Measurements from ENCODE around the gene SLC1A7. TPM values are rescaled to one million over a fixed set of nuclear protein-coding genes. Genes with fewer than 3 reads are reported as not detected.

SLC1A7 gene
- total and polyA plus RNA-seq, 2 of the 13 experiments (the other 11 are each of a cell fraction or from before 2014, with no cell fraction given): 0.04 to 2.0 TPM

DNA sequence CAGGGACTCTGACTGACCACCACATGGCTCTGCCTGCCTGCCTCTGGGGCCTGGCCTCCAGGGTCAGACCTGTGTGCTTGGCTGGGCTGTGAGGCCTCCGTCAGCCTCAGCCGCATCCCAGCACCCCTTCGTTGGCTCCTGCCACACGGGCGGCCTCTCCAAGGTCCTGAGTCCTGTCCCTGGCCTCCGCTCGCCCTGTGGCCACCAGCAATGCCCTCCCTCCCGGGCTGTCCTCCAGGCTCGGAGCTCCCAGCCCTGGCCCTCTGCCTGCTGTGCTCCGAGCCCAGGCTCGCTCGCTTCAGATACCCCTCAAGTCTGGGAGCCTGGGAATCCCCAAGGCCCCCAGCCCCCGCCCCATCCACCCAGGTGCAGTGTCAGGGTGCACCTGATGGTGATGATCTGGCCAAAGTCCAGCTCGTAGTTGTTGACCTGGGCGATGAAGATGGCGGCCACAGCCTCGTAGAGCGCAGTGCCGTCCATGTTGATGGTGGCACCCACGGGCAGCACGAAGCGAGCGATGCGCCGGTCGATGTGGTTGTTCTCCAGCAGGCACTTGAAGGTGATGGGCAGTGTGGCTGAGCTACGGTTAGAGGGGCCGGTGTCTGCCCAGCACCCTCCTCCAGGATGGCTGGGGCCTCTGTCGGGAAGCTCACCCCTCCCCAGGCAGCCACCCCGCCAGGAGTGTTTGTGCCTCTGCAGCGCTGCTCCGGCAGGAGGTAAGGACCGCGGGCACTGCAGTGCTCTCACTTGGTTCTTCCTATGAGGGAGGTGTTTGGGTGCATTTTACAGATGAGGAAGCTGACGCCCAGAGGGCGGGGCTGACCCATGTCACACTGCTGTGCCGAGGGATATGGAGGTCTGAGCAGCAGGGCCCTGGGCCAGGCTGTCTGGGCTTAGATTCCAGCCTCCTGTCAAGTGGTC, 52.0 kb downstream of the SLC1A7 start (continued):
- TF ChIP-seq, protein P1, sequence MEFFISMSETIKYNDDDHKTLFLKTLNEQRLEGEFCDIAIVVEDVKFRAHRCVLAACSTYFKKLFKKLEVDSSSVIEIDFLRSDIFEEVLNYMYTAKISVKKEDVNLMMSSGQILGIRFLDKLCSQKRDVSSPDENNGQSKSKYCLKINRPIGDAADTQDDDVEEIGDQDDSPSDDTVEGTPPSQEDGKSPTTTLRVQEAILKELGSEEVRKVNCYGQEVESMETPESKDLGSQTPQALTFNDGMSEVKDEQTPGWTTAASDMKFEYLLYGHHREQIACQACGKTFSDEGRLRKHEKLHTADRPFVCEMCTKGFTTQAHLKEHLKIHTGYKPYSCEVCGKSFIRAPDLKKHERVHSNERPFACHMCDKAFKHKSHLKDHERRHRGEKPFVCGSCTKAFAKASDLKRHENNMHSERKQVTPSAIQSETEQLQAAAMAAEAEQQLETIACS (CRISPR knock-in tag; IDR thresholded peaks at IDR 0.05): no peak
- TF ChIP-seq PCBP2 (optimal IDR thresholded peaks at IDR 0.05; ENCODE audit: low read depth, low read length, poor library complexity, severe bottlenecking) (no peak), E2F2 (CRISPR knock-in tag; IDR thresholded peaks at IDR 0.05; ENCODE audit: borderline replicate concordance) (no peak), ZNF224 (CRISPR knock-in tag; IDR thresholded peaks at IDR 0.05) (no peak), ZNF709 (CRISPR knock-in tag; IDR thresholded peaks at IDR 0.05) (no peak), BORCS8-MEF2B (CRISPR knock-in tag; IDR thresholded peaks at IDR 0.05) (no peak), PRMT3 (CRISPR knock-in tag; IDR thresholded peaks at IDR 0.05; ENCODE audit: borderline replicate concordance, low read depth) (no peak), DNMT3B (CRISPR knock-in tag; conservative IDR thresholded peaks at IDR 0.05) (no peak), TCF12 (IDR thresholded peaks at IDR 0.05) (no peak), TCF12 (CRISPR knock-in tag; IDR thresholded peaks at IDR 0.05) (no peak), MAZ (IDR thresholded peaks at IDR 0.05; ENCODE audit: borderline replicate concordance, low read depth, low read length) (no peak), MAZ (CRISPR knock-in tag; IDR thresholded peaks at IDR 0.05; ENCODE audit: low read depth) (no peak), PHF21A (CRISPR knock-in tag; IDR thresholded peaks at IDR 0.05) (no peak), ZNF788 (CRISPR knock-in tag; IDR thresholded peaks at IDR 0.05; ENCODE audit: borderline replicate concordance) (no peak), RFX3 (CRISPR knock-in tag; IDR thresholded peaks at IDR 0.05) (no peak), MTF2 (CRISPR knock-in tag; IDR thresholded peaks at IDR 0.05; ENCODE audit: borderline replicate concordance) (no peak), HNRNPL (IDR thresholded peaks at IDR 0.05; ENCODE audit: low read depth, low read length) (peak; percentile 53; the same call in 1 of the 2 replicates), MAFK (conservative IDR thresholded peaks at IDR 0.05 in 1 of 2, IDR thresholded peaks at IDR 0.05 in 1 of 2; ENCODE audit: low read length in 2 of 2) (no peak), IKZF4 (CRISPR knock-in tag; IDR thresholded peaks at IDR 0.05; ENCODE audit: borderline replicate concordance, low read depth, not compliant biosample characterization) (no peak), SAFB2 (CRISPR knock-in tag; IDR thresholded peaks at IDR 0.05; ENCODE audit: borderline replicate concordance, low read depth) (no peak), KAT2B (IDR thresholded peaks at IDR 0.05; ENCODE audit: borderline replicate concordance, low read depth, low read length) (no peak), STAG1 (CRISPR knock-in tag; IDR thresholded peaks at IDR 0.05) (no peak), ZNF547 (CRISPR knock-in tag; IDR thresholded peaks at IDR 0.05) (peak; percentile 40; the same call in 1 of the 2 replicates), MBD4 (IDR thresholded peaks at IDR 0.05; ENCODE audit: borderline replicate concordance, low read length) (no peak), AGO1 (IDR thresholded peaks at IDR 0.05; ENCODE audit: low read depth, low read length, poor library complexity, severe bottlenecking) (no peak), SALL2 (CRISPR knock-in tag; IDR thresholded peaks at IDR 0.05) (no peak), WIZ (CRISPR knock-in tag; IDR thresholded peaks at IDR 0.05) (0 out of 2 replicates have a peak, but pooled peaks have one; percentile 51), FOXP1 (IDR thresholded peaks at IDR 0.05) (no peak), FOXP1 (CRISPR knock-in tag; IDR thresholded peaks at IDR 0.05) (no peak), ZNF766 (CRISPR knock-in tag; IDR thresholded peaks at IDR 0.05; ENCODE audit: borderline replicate concordance) (no peak)

Data from HepG2 (cell line).